NCI-H82 (cell line): ENCODE data around the gene SPP1.

Experiments used
- DNase-seq: peaks from one replicate; lab custom pipeline; 2025; lab: John Stamatoyannopoulos, UW

Gene SPP1

GRCh38 chr4:87986508-87986907 lies 11.0 kb downstream of the SPP1 start:
- DNase-seq, result no peak

- DNase-seq, result no peak
Measured at GRCh38 chr4:87989765-87990164, 14.3 kb downstream of the SPP1 start.

GRCh38 chr4:87995435-87995834 lies 19.9 kb downstream of the SPP1 start:
- no peak for DNase-seq

GRCh38 chr4:87999191-87999691 lies 23.7 kb downstream of the SPP1 start:
- DNase-seq, result peak; percentile 18

- no peak for DNase-seq
Measured at GRCh38 chr4:88001871-88002270, 26.4 kb downstream of the SPP1 start.

DNA sequence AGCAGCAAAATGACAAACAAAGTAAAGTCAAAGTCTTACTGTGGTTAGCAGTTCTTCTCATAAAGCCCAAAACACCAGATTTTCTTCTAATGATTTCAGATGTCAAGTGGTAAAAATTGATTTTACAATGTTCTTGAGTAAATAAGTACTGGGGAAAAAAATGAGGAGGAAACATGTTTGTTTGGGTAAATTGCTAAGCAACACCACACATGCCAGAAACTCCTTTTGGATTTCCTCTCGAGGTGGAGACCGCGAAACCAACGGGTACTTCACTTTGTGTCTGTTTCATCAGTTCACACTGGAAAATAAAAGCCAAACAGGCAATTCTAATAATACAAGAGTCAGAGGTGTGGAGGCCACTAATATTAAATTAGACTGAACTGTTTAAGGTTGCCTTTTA lies 27.3 kb downstream of the SPP1 start:
- DNase-seq, result no peak

DNA sequence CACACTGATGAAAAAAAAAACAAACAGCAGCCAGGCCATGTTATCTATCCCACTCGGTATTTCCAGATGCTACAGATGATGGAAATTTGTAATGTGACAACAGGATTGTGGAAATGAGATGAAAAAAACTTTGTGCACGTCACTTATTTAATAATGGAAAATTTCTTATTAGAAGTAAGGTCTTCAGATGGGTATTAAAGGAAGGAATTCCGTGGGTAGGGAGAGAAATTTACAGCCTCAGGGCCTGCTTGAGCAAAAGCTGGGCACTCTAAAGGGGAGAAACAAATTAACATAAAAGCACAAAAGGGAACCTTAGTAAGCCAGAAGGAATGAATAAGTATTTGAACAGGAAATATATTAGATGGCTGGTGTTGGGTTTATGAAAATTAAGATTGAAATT lies 27.7 kb downstream of the SPP1 start:
- no peak for DNase-seq

DNA sequence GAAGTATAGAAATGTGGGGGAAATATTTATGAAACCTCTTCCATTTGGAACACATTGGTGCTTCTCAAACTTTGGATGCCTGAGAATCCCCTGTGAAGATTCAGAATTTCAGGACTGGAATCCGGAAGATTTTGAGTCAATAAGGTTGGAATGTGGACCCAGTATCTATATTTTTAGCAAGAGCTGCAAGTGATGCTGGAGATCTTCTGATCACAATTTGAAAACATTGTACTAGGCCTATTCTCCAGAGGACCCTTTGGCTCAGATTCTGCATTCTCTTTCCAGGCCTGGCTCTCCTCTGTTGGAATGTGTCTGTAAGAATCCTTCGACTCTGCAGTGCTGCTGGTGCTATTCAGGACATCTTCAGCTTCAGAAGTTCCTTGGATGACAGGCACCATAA lies 29.6 kb downstream of the SPP1 start:
- no peak for DNase-seq

GRCh38 chr4:88005946-88006345 lies 30.4 kb downstream of the SPP1 start:
- DNase-seq, result no peak

DNA sequence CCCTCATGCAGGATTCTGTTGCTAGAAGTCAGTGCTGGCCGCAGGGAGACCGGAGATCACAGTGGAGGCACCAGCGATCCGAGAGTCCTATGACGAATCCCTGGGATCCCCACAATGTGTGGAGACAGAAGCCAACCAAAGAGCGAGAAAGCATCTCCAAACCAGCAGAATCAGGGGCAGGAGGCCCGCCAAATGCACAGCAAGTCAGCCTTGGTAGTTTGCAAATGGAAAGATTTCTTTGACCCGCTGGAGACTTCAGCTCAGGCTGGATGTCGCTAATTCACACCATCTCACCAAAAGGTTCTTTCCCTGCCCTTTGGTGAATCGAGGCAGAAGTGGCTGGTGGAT lies 31.4 kb downstream of the SPP1 start:
- DNase-seq, result no peak

DNA sequence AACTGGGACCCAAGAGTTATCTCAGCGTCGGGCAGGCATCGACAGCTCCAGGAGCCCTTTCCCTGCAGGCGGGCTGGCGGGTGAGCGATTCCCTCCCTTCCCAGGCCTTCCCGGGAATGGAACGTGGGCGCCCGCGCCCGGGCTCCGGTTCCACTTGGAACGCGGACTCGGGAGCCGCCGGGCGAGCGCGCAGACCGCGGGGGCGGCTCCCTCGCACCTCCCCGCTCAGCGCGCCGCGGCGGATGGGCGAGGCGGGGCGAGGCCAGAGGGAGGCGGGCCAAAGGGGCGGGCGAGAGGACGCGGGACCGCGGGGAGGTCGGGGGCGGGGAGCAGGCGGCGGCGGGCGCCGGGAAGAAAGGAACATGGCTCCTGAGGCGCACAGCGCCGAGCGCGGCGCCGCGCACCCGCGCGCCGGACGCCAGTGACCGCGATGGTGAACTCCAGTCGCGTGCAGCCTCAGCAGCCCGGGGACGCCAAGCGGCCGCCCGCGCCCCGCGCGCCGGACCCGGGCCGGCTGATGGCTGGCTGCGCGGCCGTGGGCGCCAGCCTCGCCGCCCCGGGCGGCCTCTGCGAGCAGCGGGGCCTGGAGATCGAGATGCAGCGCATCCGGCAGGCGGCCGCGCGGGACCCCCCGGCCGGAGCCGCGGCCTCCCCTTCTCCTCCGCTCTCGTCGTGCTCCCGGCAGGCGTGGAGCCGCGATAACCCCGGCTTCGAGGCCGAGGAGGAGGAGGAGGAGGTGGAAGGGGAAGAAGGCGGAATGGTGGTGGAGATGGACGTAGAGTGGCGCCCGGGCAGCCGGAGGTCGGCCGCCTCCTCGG lies 32.0 kb downstream of the SPP1 start, which contains the start of gene PKD2:
Gene PKD2, plus strand, starts transcription at position 332 of the 818 bp plus-strand sequence. Its CDS starts 99 bp downstream, at position 431.
- peak; percentile 78 for DNase-seq

GRCh38 chr4:88008122-88008742 lies 32.7 kb downstream of the SPP1 start:
- DNase-seq, result peak; percentile 58

- no peak for DNase-seq
Measured at GRCh38 chr4:88008743-88009171, 33.2 kb downstream of the SPP1 start.

- DNase-seq, result no peak
Measured at GRCh38 chr4:88009871-88010270, 34.4 kb downstream of the SPP1 start.

GRCh38 chr4:88010966-88011365 lies 35.5 kb downstream of the SPP1 start:
- no peak for DNase-seq

GRCh38 chr4:88012647-88013046 lies 37.1 kb downstream of the SPP1 start:
- no peak for DNase-seq

DNA sequence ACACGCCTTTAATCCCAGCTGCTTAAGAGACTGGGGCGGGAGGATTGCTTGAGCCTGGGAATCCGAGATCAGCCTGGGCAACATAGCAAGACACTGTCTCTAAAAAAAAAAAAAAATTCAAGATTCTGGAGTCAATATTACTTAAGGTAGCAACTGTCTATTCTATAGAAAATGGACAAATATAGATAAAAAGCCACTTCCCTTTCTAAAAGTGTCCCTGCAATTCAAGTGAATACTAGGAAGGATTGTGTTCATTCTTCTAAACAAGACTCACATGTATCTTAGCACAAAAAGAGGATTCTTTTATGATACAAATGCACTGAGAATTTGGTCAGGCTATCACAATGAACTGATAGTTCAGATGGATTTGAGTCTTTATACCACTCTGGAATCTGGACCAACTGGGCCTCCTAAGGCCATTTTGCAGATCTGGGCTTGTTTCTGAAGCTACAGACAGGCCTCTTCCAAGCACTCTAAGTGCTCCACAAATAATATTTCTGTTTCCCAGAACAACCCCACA lies 38.9 kb downstream of the SPP1 start:
- DNase-seq, result peak; percentile 7

GRCh38 chr4:88015659-88016295 lies 40.3 kb downstream of the SPP1 start:
- DNase-seq, result no peak

DNA sequence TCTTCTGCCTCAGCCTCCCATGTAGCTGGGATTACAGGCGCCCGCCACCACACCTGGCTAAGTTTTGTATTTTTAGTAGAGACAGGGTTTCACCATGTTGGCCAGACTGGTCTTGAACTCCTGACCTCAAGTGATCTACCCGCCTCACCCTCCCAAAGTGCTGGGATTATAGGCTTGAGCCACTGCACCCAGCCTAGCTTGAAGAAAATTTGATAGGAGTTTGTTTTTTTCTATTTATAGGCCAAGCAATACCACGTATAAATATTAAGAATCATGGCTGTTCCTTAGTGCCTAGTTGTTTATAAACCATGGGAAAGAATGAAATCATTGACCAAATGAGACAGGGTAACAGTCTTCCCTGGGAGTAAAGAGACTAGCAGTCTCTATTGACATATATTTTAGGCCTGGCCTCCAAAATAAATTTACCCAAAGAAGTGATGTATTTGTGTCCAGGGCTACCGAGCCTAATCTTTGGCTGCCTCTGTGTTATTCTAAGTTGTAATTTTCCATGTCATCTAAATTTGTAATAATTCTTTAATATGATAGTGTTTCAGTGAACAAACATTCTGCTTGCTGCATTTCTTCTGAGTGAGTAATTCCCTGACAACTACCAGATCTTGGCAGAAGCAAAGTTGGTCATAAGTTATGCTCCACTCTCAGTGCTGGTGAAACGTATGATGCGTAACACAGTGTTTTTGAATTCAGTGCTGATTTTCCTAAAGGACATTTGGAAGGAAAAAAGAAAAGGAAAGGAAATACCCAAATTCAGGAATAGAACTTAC lies 42.2 kb downstream of the SPP1 start:
- DNase-seq, result no peak

- DNase-seq, result no peak
Measured at GRCh38 chr4:88018466-88018865, 43.0 kb downstream of the SPP1 start.

DNA sequence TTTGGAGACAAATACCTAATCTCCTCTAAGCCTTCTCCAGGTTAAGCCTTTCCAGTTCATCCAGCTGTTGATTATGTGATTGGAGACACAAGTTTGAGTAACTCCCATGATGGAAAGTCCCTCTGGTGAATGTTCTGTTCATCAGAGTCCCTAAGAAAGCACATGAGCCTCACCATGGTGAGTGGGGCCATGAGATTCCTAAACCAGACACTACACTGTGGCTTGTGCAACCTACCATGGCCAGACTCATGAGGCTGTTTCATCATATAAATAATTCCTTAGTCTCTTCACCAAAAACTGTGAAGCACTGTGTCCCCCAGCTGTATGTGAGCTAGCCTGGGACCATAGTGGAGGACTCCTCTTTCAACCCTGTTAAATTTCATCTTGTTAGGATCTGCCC lies 46.3 kb downstream of the SPP1 start:
- DNase-seq, result peak; percentile 27

DNA sequence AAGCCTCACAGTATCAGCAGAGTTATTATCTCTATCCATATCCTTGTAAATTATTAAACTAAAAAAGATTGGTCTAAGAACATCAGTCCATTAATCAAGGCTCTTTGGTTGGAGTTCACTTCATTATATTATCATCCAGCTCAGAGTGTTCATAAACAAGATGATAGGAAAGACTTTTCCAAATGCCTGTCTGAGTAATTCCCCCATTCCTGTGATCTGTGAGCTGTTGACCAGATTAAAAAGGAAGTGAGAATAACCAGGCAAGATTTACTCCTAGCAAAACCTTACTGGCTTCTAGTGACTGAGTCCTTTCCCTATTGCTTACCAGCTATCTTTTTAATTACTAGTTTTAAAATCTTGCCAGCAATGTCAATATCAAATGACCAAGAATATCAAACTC lies 46.8 kb downstream of the SPP1 start:
- no peak for DNase-seq
